Transverse colon (tissue), 4 donors: ENCODE measurements around the gene RNF150. TPM values are rescaled to one million over a fixed set of nuclear protein-coding genes. Genes with fewer than 3 reads are reported as not detected.

Experiments used
- DNase-seq: peaks from one replicate; pipeline ENCODE4 v3.0.0-alpha.2; 2019
- H3K27ac ChIP-seq, 4 donors: fragments of 200-600 bp; sonication (generic); 2 replicates each; pipeline ENCODE4 v1.5.1; 2016 to 2018; ENCODE audit warnings: inconsistent platforms in 4 of 4
- H3K27me3 ChIP-seq: fragments of 200-600 bp; sonication (generic); 2 replicates; pipeline ENCODE4 v1.5.1; 2017; ENCODE audit warnings: inconsistent platforms
- H3K36me3 ChIP-seq, 4 donors: fragments of 200-600 bp; sonication (generic); 2 replicates each; pipeline ENCODE4 v1.5.1; 2017 to 2019; ENCODE audit warnings: inconsistent platforms in 4 of 4
- H3K4me1 ChIP-seq, 4 donors: fragments of 200-600 bp; sonication (generic); 2 replicates each; pipeline ENCODE4 v1.5.1; 2017 to 2020; ENCODE audit warnings: inconsistent platforms in 4 of 4
- H3K4me3 ChIP-seq, 4 donors: fragments of 200-600 bp; sonication (generic); 1 replicate in 1 of 4; 2 replicates in 3 of 4; pipeline versions ENCODE4 v1.5.1 to v1.6.1; 2017 to 2019; ENCODE audit warnings: inconsistent platforms in 4 of 4
- H3K9me3 ChIP-seq, 2 donors: fragments of 200-600 bp; sonication (generic); 2 replicates each; pipeline ENCODE4 v1.5.1; 2017 to 2019; ENCODE audit warnings: inconsistent platforms in 2 of 2
- EP300 ChIP-seq: sonication (generic); formaldehyde crosslinking; IDR thresholded peaks from one replicate; pipeline ENCODE4 v1.6.1; 2017; ENCODE audit warnings: antibody characterized with exemption, low read depth
- POLR2A ChIP-seq: fragments of 450-650 bp; IDR thresholded peaks from one replicate; pipeline ENCODE4 v1.6.1; 2016; ENCODE audit warnings: antibody characterized with exemption, mild to moderate bottlenecking, moderate library complexity
- POLR2AphosphoS5 ChIP-seq, 3 donors: sonication (generic); formaldehyde crosslinking; IDR thresholded peaks; one replicate each; pipeline ENCODE4 v1.6.1; 2016; ENCODE audit warnings: antibody characterized with exemption in 3 of 3
- WGBS, 2 donors: methylation state at CpG; one replicate each; pipeline ENCODE4 v1.1.5; 2018; ENCODE audit warnings: low coverage in 1 of 2; 5-methylcytosine and 5-hydroxymethylcytosine counted together
- in situ Hi-C, 4 donors: fragments of 200-750 bp; cut with MboI; loops; one replicate each; pipeline versions ENCODE4 v1.15.0 to v1.15.1; 2017; ENCODE audit warnings: low sequenced_read_pairs in 3 of 4, low pct_ligation_motif_present in 1 of 4, low pct_unique_long_range_greater_than_20kb in 1 of 4
- intact Hi-C: fragments of 100-400 bp; cut with DNase I; formaldehyde crosslinking; loops from one replicate; pipeline ENCODE4 v1.15.1; 2023; ENCODE audit warnings: low total_unique reads
- total RNA-seq, 4 donors: library from RNA; depleted of rRNA; stranded (reverse); fragments of >200 nt; gene quantifications; one replicate each; pipeline ENCODE4 v1.1.0, GENCODE V29; 2016
- TF ChIP-seq, protein P1 (sequence below), 5 experiments: fragments of 200-600 bp in 3 of 5; fragments of 450-650 bp in 2 of 5; sonication (generic) in 3 of 5; IDR thresholded peaks; 1 replicate in 2 of 5; 2 replicates in 3 of 5; pipeline ENCODE4 v1.5.1; 2016 to 2017; ENCODE audit warnings: antibody characterized with exemption in 5 of 5, inconsistent platforms in 3 of 5, mild to moderate bottlenecking in 2 of 5, moderate library complexity in 1 of 5

Gene RNF150
- total RNA-seq, 4 donors from 2014 or later = 2.8 to 15.3 (median 7.9) TPM

DNA sequence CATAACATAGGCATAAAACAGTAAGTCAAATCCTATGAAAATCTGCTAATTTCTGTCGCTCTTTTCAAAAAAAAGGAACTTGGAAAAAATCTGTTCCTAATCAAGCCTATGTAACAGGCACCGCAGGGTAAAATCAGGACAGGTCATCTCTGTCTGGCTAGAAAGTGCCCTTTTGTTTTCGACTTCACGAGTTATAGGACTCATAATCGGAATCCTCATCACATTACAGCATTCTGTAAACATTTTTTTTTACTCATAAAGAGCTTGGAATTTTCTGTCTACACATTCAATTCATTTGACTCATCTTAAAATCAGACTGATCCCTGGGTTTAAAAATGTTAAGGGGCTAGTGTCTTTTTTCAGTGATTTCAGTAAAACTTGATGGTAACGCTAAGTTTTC lies 195.4 kb downstream of the RNF150 start:
- WGBS, 2 donors = 65 to 66% methylated on average over 6 of the region's 6 CpGs
- DNase-seq = no peak
- Histone ChIP-seq H3K27me3 (no peaks in the 10 kb centered on the region), H3K36me3 (no peaks in the 10 kb centered on the region), H3K4me3 (no peak overlapping the region), H3K9me3 (no peaks in the 10 kb centered on the region), H3K4me1 (peaks cover 3 to 11% (median 6%) of the 10 kb centered on the region in 4 donors), H3K27ac (peak overlapping the region; percentile 5 to 69 (median 26))
- intact Hi-C loops (no loop called here), in situ Hi-C loops (no loop called here)
- TF ChIP-seq, protein P1, sequence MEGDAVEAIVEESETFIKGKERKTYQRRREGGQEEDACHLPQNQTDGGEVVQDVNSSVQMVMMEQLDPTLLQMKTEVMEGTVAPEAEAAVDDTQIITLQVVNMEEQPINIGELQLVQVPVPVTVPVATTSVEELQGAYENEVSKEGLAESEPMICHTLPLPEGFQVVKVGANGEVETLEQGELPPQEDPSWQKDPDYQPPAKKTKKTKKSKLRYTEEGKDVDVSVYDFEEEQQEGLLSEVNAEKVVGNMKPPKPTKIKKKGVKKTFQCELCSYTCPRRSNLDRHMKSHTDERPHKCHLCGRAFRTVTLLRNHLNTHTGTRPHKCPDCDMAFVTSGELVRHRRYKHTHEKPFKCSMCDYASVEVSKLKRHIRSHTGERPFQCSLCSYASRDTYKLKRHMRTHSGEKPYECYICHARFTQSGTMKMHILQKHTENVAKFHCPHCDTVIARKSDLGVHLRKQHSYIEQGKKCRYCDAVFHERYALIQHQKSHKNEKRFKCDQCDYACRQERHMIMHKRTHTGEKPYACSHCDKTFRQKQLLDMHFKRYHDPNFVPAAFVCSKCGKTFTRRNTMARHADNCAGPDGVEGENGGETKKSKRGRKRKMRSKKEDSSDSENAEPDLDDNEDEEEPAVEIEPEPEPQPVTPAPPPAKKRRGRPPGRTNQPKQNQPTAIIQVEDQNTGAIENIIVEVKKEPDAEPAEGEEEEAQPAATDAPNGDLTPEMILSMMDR (IDR thresholded peaks at IDR 0.05) = no peak
- no peak for TF ChIP-seq POLR2AphosphoS5 (IDR thresholded peaks at IDR 0.05)
- TF ChIP-seq EP300 = no peak
- TF ChIP-seq POLR2A = no peak

DNA sequence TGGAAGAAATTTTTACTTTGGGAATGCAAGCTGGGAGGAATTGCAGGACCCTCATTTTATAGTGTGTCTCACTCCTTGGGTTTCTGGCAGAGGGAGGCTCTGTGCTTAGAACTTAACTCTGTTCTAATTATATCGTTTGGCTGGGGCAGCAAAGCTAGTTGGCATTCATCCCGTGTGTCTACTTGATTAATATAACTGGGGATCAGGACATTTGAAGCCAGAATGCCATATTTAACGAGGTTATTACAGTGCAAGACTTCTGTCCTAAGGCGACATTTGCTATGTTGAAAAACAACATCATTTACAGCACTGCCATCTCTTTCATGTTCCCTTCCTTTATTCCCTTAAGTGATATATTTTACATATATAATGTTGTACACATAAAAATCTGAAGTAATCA lies 198.0 kb downstream of the RNF150 start:
- no peaks in the 10 kb centered on the region for H3K27me3 ChIP-seq
- in situ Hi-C loops (no loop called here), intact Hi-C loops (no loop called here)
- DNase-seq = no peak
- H3K36me3 ChIP-seq = no peaks in the 10 kb centered on the region
- peaks cover 3 to 14% (median 6%) of the 10 kb centered on the region in 4 donors for H3K4me1 ChIP-seq
- H3K27ac ChIP-seq = peak overlapping the region; percentile 7 to 35 (median 30)
- H3K4me3 ChIP-seq = no peak overlapping the region
- peak; percentile 36 to 64 (median 56) for TF ChIP-seq POLR2AphosphoS5 (IDR thresholded peaks at IDR 0.05)
- no peak for TF ChIP-seq EP300
- H3K9me3 ChIP-seq = no peaks in the 10 kb centered on the region
- 13 to 16% methylated on average over 4 of the region's 4 CpGs for WGBS, 2 donors

DNA sequence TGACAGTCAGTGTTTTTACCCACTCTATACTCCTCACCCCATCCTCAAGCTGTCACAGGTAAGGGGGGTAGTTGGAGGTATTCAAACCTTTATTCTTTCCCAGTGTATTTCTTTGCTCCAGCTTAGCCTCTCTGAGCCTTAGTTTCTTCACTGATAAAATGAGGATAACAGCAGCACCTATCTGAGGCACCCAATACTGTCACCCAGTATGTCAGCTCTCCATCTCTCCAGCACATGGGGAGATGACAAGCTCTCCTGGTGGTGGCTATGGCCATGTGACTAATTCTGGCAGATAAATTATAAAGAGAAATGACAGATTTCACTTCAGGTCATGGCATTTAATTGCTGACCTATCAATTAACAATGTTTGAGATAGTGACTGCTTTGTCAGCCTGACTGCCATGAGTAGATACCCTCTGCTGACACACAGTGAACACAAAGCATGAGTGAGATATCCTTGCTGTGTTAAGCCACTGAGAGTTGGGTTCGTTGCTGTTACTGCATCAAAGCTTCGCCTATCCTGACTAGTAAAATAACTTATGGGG lies 200.7 kb downstream of the RNF150 start:
- H3K4me1 ChIP-seq = peaks cover 3 to 12% (median 6%) of the 10 kb centered on the region in 4 donors
- no peak overlapping the region for H3K4me3 ChIP-seq
- WGBS, 2 donors = 97% methylated on average over 2 of the region's 2 CpGs; no CpG with 5 or more reads in 1 of the 2 donors
- no peaks in the 10 kb centered on the region for H3K27me3 ChIP-seq
- H3K27ac ChIP-seq = no peak overlapping the region
- intact Hi-C loops = no loop called here
- no peaks in the 10 kb centered on the region for H3K9me3 ChIP-seq
- DNase-seq = no peak
- H3K36me3 ChIP-seq = no peaks in the 10 kb centered on the region
- TF ChIP-seq POLR2A (no peak), EP300 (no peak), POLR2AphosphoS5 (IDR thresholded peaks at IDR 0.05) (no peak)
- TF ChIP-seq, protein P1 (IDR thresholded peaks at IDR 0.05) = no peak
- in situ Hi-C loops = no loop called here

DNA sequence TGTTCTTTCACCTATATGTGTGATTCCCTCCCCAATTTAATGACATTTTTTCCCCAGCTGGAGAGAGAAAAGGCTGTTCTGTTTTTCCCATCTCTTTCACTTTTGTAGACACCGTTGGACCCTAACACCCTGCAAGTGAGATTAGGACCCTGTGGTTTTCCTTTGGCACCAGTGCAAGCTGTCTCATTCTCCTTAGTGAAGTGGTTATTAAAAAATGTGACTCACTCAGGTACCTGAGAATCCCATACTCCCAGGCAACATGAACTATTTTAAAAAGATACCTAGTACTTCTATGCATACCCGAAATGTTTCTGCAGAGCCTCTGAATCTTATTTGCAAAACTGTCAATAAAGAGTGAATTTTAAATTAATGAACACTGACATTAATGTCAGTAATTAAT lies 201.4 kb downstream of the RNF150 start:
- H3K4me1 ChIP-seq = peaks cover 3 to 10% (median 6%) of the 10 kb centered on the region in 4 donors
- H3K9me3 ChIP-seq = no peaks in the 10 kb centered on the region
- WGBS, 2 donors = 44 to 51% methylated on average over 2 of the region's 2 CpGs
- in situ Hi-C loops (no loop called here), intact Hi-C loops (no loop called here)
- no peak overlapping the region for H3K4me3 ChIP-seq
- no peak for DNase-seq
- TF ChIP-seq, protein P1 (IDR thresholded peaks at IDR 0.05) = no peak
- TF ChIP-seq POLR2A (no peak), POLR2AphosphoS5 (IDR thresholded peaks at IDR 0.05) (no peak), EP300 (no peak)
- H3K27me3 ChIP-seq = no peaks in the 10 kb centered on the region
- no peak overlapping the region for H3K27ac ChIP-seq
- no peaks in the 10 kb centered on the region for H3K36me3 ChIP-seq

DNA sequence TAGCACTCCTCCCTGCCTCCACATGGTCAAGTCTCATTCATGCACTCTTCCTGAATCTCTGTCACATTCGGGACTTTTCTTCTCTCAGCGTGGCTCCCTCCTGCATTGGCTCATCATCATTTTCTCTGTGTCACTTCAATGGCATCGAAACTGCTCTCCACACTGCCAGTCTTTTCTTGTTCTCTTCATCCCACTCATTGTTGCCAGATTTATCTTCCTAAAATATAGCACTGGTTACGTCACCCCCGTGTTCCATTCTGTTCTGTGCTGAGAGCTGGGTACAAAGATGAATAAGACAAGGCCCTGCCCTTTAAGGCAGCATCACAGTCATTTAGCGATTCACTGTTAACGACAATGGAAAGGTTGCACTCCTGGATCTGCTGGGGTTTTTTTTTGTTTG lies 202.7 kb downstream of the RNF150 start:
- Histone ChIP-seq H3K27ac (peak overlapping the region in 1 of 4 donors; percentile 7), H3K4me1 (peaks cover 1 to 10% (median 5%) of the 10 kb centered on the region in 4 donors), H3K4me3 (no peak overlapping the region), H3K36me3 (no peaks in the 10 kb centered on the region), H3K9me3 (no peaks in the 10 kb centered on the region), H3K27me3 (no peaks in the 10 kb centered on the region)
- intact Hi-C loops = no loop called here
- 67 to 69% methylated on average over 7 of the region's 7 CpGs for WGBS, 2 donors
- in situ Hi-C loops = no loop called here
- no peak for DNase-seq
- TF ChIP-seq POLR2AphosphoS5 (IDR thresholded peaks at IDR 0.05) = no peak
- TF ChIP-seq, protein P1 (IDR thresholded peaks at IDR 0.05) = no peak
- no peak for TF ChIP-seq EP300
- TF ChIP-seq POLR2A = no peak
